ENCODE measurements around the gene LRRC58.

DNA sequence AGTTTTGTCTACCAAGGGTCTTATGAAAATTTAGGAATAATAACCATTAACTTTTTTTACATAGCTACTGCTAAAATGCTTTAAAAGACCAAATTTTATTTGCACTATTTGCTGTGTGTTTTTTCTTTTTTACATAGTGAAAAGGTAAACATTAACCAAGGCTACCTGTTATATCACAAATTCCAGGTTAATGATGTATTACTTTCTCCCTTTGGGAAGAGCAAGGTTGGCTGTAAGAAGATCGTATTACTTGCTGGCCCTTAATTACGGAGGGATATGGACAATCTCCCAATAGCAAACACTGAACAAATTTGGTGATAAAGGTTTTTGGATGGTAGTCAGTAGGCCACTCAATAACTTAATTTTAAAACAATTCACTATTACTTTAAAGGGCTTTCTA lies 22.4 kb downstream of the LRRC58 start:
- TF ChIP-seq, protein P1, sequence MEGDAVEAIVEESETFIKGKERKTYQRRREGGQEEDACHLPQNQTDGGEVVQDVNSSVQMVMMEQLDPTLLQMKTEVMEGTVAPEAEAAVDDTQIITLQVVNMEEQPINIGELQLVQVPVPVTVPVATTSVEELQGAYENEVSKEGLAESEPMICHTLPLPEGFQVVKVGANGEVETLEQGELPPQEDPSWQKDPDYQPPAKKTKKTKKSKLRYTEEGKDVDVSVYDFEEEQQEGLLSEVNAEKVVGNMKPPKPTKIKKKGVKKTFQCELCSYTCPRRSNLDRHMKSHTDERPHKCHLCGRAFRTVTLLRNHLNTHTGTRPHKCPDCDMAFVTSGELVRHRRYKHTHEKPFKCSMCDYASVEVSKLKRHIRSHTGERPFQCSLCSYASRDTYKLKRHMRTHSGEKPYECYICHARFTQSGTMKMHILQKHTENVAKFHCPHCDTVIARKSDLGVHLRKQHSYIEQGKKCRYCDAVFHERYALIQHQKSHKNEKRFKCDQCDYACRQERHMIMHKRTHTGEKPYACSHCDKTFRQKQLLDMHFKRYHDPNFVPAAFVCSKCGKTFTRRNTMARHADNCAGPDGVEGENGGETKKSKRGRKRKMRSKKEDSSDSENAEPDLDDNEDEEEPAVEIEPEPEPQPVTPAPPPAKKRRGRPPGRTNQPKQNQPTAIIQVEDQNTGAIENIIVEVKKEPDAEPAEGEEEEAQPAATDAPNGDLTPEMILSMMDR (IDR thresholded peaks at IDR 0.05), result no peak
- TF ChIP-seq POLR2A (IDR thresholded peaks at IDR 0.05) (no peak), POLR2AphosphoS5 (IDR thresholded peaks at IDR 0.05) (no peak)

Data from sigmoid colon (tissue), 4 donors.